ENCODE data around the gene NODAL.
A peak's percentile ranks its signal among the peaks of the same experiment; 100 is the strongest.

Gene NODAL

GRCh38 chr10:70462349-70462984 lies 21.0 kb upstream of the NODAL start:
- DNase-seq, result no peak

- peak; percentile 77 for DNase-seq
These were observed 20.2 kb upstream of the NODAL start for GRCh38 chr10:70461397-70462348.

GRCh38 chr10:70459774-70460490 lies 18.5 kb upstream of the NODAL start:
- no peak for DNase-seq

- DNase-seq, result peak; percentile 61
These were observed 17.7 kb upstream of the NODAL start for GRCh38 chr10:70459061-70459773.

GRCh38 chr10:70458329-70459060 lies 17.0 kb upstream of the NODAL start:
- peak; percentile 78 for DNase-seq

- DNase-seq, result no peak
These were observed 16.4 kb upstream of the NODAL start for GRCh38 chr10:70457759-70458305.

- DNase-seq, result no peak
These were observed 14.7 kb upstream of the NODAL start for GRCh38 chr10:70456164-70456563.

GRCh38 chr10:70455213-70455630 lies 13.7 kb upstream of the NODAL start:
- no peak for DNase-seq

- DNase-seq, result no peak
These were observed 6.8 kb upstream of the NODAL start for GRCh38 chr10:70448236-70448635.

- peak; percentile 41 for DNase-seq
These were observed 4.5 kb upstream of the NODAL start for GRCh38 chr10:70445718-70446657.

GRCh38 chr10:70444744-70445143 lies 3.3 kb upstream of the NODAL start:
- no peak for DNase-seq

- DNase-seq, result no peak
These were observed 979 bp upstream of the NODAL start for GRCh38 chr10:70442332-70442988.

- no peak for DNase-seq
These were observed 421 bp upstream of the NODAL start for GRCh38 chr10:70441895-70442309.

- peak; percentile 70 for DNase-seq
These were observed 953 bp downstream of the NODAL start for GRCh38 chr10:70440296-70441160.

GRCh38 chr10:70437721-70438120 lies 3.8 kb downstream of the NODAL start:
- DNase-seq, result no peak

GRCh38 chr10:70435241-70436085 lies 6.0 kb downstream of the NODAL start:
- DNase-seq, result no peak

- no peak for DNase-seq
These were observed 7.8 kb downstream of the NODAL start for GRCh38 chr10:70433581-70434280.

Data from eye (tissue), 1 donor.